Lower leg skin (tissue), 4 donors: ENCODE data around the gene GUCA1A. TPM values are rescaled to one million over a fixed set of nuclear protein-coding genes. Genes with fewer than 3 reads are reported as not detected.

Experiments
- DNase-seq, 2 donors: peaks; one replicate each; pipeline ENCODE4 v3.0.0-alpha.2; 2019; ENCODE audit warnings: low spot score in 2 of 2
- H3K4me3 ChIP-seq: fragments of 200-600 bp; sonication (generic); 2 replicates; pipeline ENCODE4 v1.5.1; 2017; ENCODE audit warnings: mild to moderate bottlenecking, low read depth; ENCODE audit not compliant: poor library complexity, severe bottlenecking
- CTCF ChIP-seq, 3 donors: fragments of 450-650 bp; IDR thresholded peaks; one replicate each; pipeline ENCODE4 v1.5.1; 2016; ENCODE audit warnings: antibody characterized with exemption in 3 of 3, mild to moderate bottlenecking in 3 of 3, moderate library complexity in 2 of 3
- POLR2A ChIP-seq, 2 donors: fragments of 450-650 bp; IDR thresholded peaks; one replicate each; pipeline ENCODE4 v1.6.1; 2016 to 2017; ENCODE audit warnings: antibody characterized with exemption in 2 of 2, mild to moderate bottlenecking in 1 of 2, moderate library complexity in 1 of 2
- whole genome bisulfite sequencing, 2 donors: methylation state at CpG; one replicate each; pipeline ENCODE4 v1.1.5; 2018; 5-methylcytosine and 5-hydroxymethylcytosine counted together
- intact Hi-C: fragments of 100-400 bp; cut with DNase I; formaldehyde crosslinking; loops from one replicate; pipeline ENCODE4 v1.15.0; 2023; ENCODE audit warnings: low total_unique reads
- total RNA-seq, 4 donors: library from RNA; depleted of rRNA; stranded (reverse); fragments of >200 nt; gene quantifications; one replicate each; pipeline ENCODE4 v1.1.0, GENCODE V29; 2016

Gene GUCA1A
- total RNA-seq, result not detected

DNA sequence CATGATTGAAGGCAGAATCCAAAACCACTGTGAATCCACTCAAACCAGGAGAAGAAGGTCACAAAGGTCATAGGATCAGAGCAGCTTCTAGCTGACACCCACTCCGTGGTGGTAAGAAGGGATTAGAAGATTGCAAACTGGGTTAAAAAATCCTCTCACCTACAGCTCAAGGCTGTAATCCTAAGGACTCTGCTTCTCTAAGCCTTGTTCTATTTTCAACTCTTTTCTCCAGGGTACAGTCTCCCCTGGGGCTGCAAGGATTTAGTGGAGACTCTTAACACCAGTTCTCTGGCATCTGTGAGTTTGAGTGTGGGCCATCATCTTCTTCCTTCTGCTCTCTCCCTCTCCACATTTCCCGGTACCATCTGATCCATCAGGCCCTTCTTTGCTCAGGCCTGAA is at the start of gene GUCA1A:
TSS of gene GUCA1A (plus strand) at position 264 of the 400 bp plus-strand sequence. CDS start 250 bp downstream, outside the sequence.
- TF ChIP-seq CTCF (IDR thresholded peaks at IDR 0.05) (no peak), POLR2A (IDR thresholded peaks at IDR 0.05) (no peak)
- intact Hi-C loops, result loop anchor here (10.0 kb wide), 1 partner anchor 238 kb away; no protein-coding TSS in a partner anchor
- WGBS, 2 donors, result 86 to 98% methylated on average over 2 of the region's 2 CpGs
- no peak for DNase-seq
- no peak within 1 kb of the TSS for H3K4me3 ChIP-seq

DNA sequence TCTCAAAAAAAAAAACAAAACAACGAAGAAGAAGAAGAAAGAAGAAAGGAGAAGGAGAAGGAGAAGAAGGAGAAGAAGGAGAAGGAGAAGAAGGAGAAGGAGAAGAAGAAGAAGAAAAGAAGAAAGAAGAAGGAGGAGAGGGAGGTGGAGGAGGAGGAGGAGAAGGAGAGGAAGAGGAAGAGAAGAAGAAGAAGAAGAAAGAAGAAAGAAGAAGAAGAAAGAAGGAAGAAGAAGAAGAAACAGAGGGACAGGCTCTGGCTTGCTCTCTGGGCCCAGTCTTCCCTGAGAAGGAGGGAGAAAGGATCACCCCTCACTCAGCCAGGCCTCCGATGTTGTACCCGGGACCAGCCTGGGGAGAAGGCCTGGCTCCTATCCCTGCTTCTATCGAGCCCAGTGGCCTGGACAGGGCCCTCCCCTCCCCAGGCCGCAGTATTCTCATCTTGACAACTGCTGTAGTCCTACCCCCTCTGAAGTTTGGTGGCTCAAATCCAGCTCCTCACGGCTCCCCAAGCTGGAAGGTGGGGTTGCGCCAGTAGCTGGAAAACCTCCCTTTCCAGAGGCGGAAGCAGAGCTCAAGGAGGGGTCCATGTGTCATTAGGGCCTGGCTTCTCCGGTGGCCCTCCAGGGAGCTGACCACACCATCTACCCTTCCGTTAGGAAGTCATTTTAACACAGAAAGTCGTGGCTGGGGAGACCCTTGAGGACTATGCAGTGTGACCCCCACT is 49.6 kb upstream of the GUCA1A start:
- intact Hi-C loops, result no loop called here
- no peak overlapping the region for H3K4me3 ChIP-seq
- TF ChIP-seq POLR2A (IDR thresholded peaks at IDR 0.05) (no peak), CTCF (IDR thresholded peaks at IDR 0.05) (no peak)
- no peak for DNase-seq
- WGBS, 2 donors, result 30 to 32% methylated on average over 11 of the region's 11 CpGs

GRCh38 chr6:42124223-42124836 is 48.8 kb upstream of the GUCA1A start:
- no peak for DNase-seq
- no peak overlapping the region for H3K4me3 ChIP-seq
- WGBS, 2 donors, result 36 to 46% methylated on average over 9 of the region's 9 CpGs
- intact Hi-C loops, result no loop called here
- no peak for TF ChIP-seq CTCF (IDR thresholded peaks at IDR 0.05)
- TF ChIP-seq POLR2A (IDR thresholded peaks at IDR 0.05), result no peak

DNA sequence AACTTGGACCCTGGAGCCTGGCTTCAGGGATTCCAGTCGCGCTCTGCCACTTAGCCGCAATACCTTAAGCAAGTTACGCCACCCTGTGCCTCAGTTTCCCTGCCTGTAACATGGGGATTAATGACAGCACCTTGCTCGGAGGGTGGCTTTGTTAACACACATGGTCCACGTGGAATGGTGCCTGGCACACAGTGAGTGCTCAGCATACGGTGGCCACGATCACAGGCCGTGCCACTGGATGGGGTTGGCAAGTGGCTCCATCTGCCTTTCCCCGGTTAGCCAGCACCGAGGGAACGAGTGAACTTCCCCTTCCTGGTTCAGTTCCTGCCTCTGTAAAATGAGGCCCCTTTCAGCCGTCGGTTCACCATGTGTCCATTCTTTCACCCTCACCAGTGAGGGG is 47.9 kb upstream of the GUCA1A start:
- WGBS, 2 donors, result 73 to 78% methylated on average over 14 of the region's 14 CpGs
- DNase-seq, result no peak

DNA sequence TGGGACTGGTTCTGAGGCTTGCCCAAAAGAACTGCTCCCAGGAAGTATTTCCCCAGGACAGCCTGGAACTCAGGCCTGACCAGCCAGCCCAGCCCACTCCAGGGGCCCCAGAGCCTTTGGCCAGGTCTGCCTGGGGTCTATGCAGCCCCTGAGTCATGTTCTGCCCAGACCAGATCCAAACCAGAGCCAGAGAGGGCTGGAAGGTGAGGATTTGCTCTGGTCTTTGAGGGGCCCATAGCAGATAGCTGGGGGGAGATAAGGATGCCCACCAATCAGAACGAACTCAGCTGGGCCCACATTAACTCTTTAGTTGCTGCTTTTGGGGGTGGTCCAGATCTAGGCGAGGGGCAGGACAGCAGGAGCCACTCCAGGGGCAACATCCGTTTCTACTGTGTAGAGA is 47.5 kb upstream of the GUCA1A start:
- TF ChIP-seq CTCF (IDR thresholded peaks at IDR 0.05) (no peak), POLR2A (IDR thresholded peaks at IDR 0.05) (no peak)
- intact Hi-C loops, result no loop called here
- H3K4me3 ChIP-seq, result no peak overlapping the region
- 69 to 74% methylated on average over 3 of the region's 3 CpGs for WGBS, 2 donors
- DNase-seq, result no peak

More for the DNA sequence above, 47.9 kb upstream of the GUCA1A start:
- intact Hi-C loops, result no loop called here
- H3K4me3 ChIP-seq, result no peak overlapping the region
- TF ChIP-seq POLR2A (IDR thresholded peaks at IDR 0.05), result no peak
- no peak for TF ChIP-seq CTCF (IDR thresholded peaks at IDR 0.05)
